ENCODE data around the gene FBXW5.

FBXW5 gene

GRCh38 chr9:136915632-136916329 is 28.8 kb downstream of the FBXW5 start:
- TF ChIP-seq CTCF (IDR thresholded peaks at IDR 0.05; ENCODE audit: low read depth, low read length) = no peak
- no peak for TF ChIP-seq EZH2phosphoT487 (IDR thresholded peaks at IDR 0.05; ENCODE audit: low read depth)
- H4K20me1 ChIP-seq (ENCODE audit: insufficient read depth, low read length) = no peaks in the 10 kb centered on the region
- no peak overlapping the region for H3K27ac ChIP-seq (ENCODE audit: low read length)
- no peaks in the 10 kb centered on the region for H3K4me1 ChIP-seq (ENCODE audit: low read length)
- no peaks in the 10 kb centered on the region for H3K27me3 ChIP-seq (ENCODE audit: low read depth, low read length)
- H3K4me2 ChIP-seq (ENCODE audit: low read length) = no peak overlapping the region
- H3K9ac ChIP-seq (ENCODE audit: low read length) = no peak overlapping the region
- no peak overlapping the region for H3K4me3 ChIP-seq (ENCODE audit: low read length)
- H3K79me2 ChIP-seq (ENCODE audit: low read length) = peaks cover 3% of the 10 kb centered on the region; the same call in 1 of the 2 replicates
- H3K36me3 ChIP-seq (replicated peaks; ENCODE audit: low read depth, low read length) = peaks cover 43% of the 10 kb centered on the region
- no peaks in the 10 kb centered on the region for H3K9me3 ChIP-seq (ENCODE audit: insufficient read depth, low read length)
- H2AFZ ChIP-seq (ENCODE audit: low read depth, low read length) = no peak overlapping the region

- Histone ChIP-seq H3K9me3 (ENCODE audit: insufficient read depth, low read length) (no peaks in the 10 kb centered on the region), H3K4me2 (ENCODE audit: low read length) (no peak overlapping the region), H4K20me1 (ENCODE audit: insufficient read depth, low read length) (no peaks in the 10 kb centered on the region), H2AFZ (ENCODE audit: low read depth, low read length) (no peak overlapping the region), H3K4me3 (ENCODE audit: low read length) (no peak overlapping the region), H3K79me2 (ENCODE audit: low read length) (peaks cover 3% of the 10 kb centered on the region; the same call in 1 of the 2 replicates), H3K4me1 (ENCODE audit: low read length) (no peaks in the 10 kb centered on the region), H3K9ac (ENCODE audit: low read length) (no peak overlapping the region), H3K36me3 (replicated peaks; ENCODE audit: low read depth, low read length) (peaks cover 47% of the 10 kb centered on the region), H3K27me3 (ENCODE audit: low read depth, low read length) (no peaks in the 10 kb centered on the region), H3K27ac (ENCODE audit: low read length) (no peak overlapping the region)
- TF ChIP-seq EZH2phosphoT487 (IDR thresholded peaks at IDR 0.05; ENCODE audit: low read depth) (no peak), CTCF (IDR thresholded peaks at IDR 0.05; ENCODE audit: low read depth, low read length) (no peak)
Observed at GRCh38 chr9:136913701-136914438, 30.7 kb downstream of the FBXW5 start.

DNA sequence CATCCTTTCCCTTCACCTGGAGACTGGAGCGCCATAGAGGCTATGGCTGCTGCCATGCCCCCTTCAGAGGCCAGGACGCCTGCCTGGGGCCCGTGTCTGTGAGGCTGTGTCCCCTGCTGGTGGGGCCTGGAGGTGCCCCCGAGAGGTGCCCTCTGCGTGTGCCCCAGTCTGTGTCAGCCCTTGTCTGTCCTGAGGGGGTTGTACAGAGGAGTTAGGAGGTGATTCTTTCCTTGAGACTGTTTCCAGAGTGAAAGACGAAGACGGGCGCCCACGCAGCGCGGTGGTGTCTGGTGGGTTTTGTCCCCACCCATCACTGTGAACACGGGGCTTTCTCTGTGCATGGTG is 33.7 kb downstream of the FBXW5 start:
- no peak overlapping the region for H3K4me3 ChIP-seq (ENCODE audit: low read length)
- no peaks in the 10 kb centered on the region for H4K20me1 ChIP-seq (ENCODE audit: insufficient read depth, low read length)
- no peak overlapping the region for H3K27ac ChIP-seq (ENCODE audit: low read length)
- H3K27me3 ChIP-seq (ENCODE audit: low read depth, low read length) = no peaks in the 10 kb centered on the region
- H3K79me2 ChIP-seq (ENCODE audit: low read length) = peaks cover 3% of the 10 kb centered on the region; the same call in 1 of the 2 replicates
- H3K36me3 ChIP-seq (replicated peaks; ENCODE audit: low read depth, low read length) = peaks cover 50% of the 10 kb centered on the region
- H3K9ac ChIP-seq (ENCODE audit: low read length) = no peak overlapping the region
- H3K4me1 ChIP-seq (ENCODE audit: low read length) = no peaks in the 10 kb centered on the region
- no peak overlapping the region for H3K4me2 ChIP-seq (ENCODE audit: low read length)
- no peaks in the 10 kb centered on the region for H3K9me3 ChIP-seq (ENCODE audit: insufficient read depth, low read length)
- TF ChIP-seq EZH2phosphoT487 (IDR thresholded peaks at IDR 0.05; ENCODE audit: low read depth) (no peak), CTCF (IDR thresholded peaks at IDR 0.05; ENCODE audit: low read depth, low read length) (no peak)
- H2AFZ ChIP-seq (ENCODE audit: low read depth, low read length) = no peak overlapping the region

DNA sequence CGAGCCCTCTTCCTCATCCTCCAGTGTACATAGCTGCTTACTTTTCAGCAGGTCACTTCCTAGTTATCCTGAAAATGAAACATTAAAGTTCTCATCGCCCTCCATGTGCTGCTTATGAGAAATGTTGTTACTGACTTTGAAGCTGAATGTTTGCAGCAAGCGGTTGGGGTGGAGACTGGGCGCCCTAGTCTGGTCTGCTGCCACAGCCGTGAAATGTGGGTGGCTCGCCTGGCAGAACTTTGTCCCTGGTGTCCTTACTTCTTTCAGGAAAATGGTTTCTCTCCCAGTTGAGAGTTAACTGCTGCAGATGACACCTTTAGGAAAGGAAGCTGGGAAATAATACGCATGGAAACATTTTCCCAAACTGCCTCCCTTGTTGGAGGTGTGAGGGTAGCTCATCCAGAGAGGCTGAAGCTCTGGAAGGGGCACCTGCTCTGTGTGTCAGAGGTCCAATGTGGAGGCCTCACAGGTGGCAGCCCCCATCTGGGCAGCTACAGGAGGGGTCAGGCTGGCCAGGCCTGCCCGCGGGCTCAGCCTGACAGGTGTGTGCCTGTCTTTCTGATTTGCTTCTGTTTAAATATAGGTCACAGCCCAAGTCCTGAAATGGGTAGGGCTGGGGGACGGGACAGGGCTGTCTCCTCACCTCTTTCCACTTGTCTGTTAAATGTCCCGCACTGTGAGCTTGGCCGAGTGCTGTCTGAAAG is 34.2 kb downstream of the FBXW5 start:
- Histone ChIP-seq H3K9ac (ENCODE audit: low read length) (no peak overlapping the region), H3K4me2 (ENCODE audit: low read length) (no peak overlapping the region), H4K20me1 (ENCODE audit: insufficient read depth, low read length) (no peaks in the 10 kb centered on the region), H3K79me2 (ENCODE audit: low read length) (peaks cover 3% of the 10 kb centered on the region; the same call in 1 of the 2 replicates), H3K27me3 (ENCODE audit: low read depth, low read length) (no peaks in the 10 kb centered on the region), H3K4me3 (ENCODE audit: low read length) (no peak overlapping the region), H3K4me1 (ENCODE audit: low read length) (no peaks in the 10 kb centered on the region), H3K27ac (ENCODE audit: low read length) (no peak overlapping the region), H2AFZ (ENCODE audit: low read depth, low read length) (no peak overlapping the region), H3K36me3 (replicated peaks; ENCODE audit: low read depth, low read length) (peaks cover 52% of the 10 kb centered on the region), H3K9me3 (ENCODE audit: insufficient read depth, low read length) (no peaks in the 10 kb centered on the region)
- TF ChIP-seq EZH2phosphoT487 (IDR thresholded peaks at IDR 0.05; ENCODE audit: low read depth) (no peak), CTCF (IDR thresholded peaks at IDR 0.05; ENCODE audit: low read depth, low read length) (no peak)
